ENCODE measurements around the gene HSD11B1.

The HSD11B1 gene

GRCh38 chr1:209732725-209733124 is 28.1 kb downstream of the HSD11B1 start:
- Histone ChIP-seq H3K27ac (no peak overlapping the region), H4K20me1 (ENCODE audit: insufficient read depth) (no peaks in the 10 kb centered on the region), H3K27me3 (ENCODE audit: insufficient read depth, low read depth) (no peaks in the 10 kb centered on the region), H2AFZ (ENCODE audit: low read depth) (no peak overlapping the region), H3K4me2 (no peak overlapping the region), H3K9ac (no peak overlapping the region), H3K4me1 (ENCODE audit: low read depth, poor library complexity, severe bottlenecking) (no peaks in the 10 kb centered on the region), H3K4me3 (IDR thresholded peaks at IDR 0.05; ENCODE audit: insufficient read depth, low read depth, low read length) (no peak overlapping the region), H3K79me2 (ENCODE audit: insufficient read depth, low read depth) (no peaks in the 10 kb centered on the region), H3K36me3 (ENCODE audit: insufficient read depth) (no peaks in the 10 kb centered on the region)
- no peak for TF ChIP-seq CTCF (conservative IDR thresholded peaks at IDR 0.05; ENCODE audit: low read depth, low read length)

- H3K4me1 ChIP-seq (ENCODE audit: low read depth, poor library complexity, severe bottlenecking) = no peaks in the 10 kb centered on the region
- no peaks in the 10 kb centered on the region for H3K79me2 ChIP-seq (ENCODE audit: insufficient read depth, low read depth)
- H3K27ac ChIP-seq = no peak overlapping the region
- H3K9ac ChIP-seq = no peak overlapping the region
- H3K4me3 ChIP-seq (IDR thresholded peaks at IDR 0.05; ENCODE audit: insufficient read depth, low read depth, low read length) = no peak overlapping the region
- no peaks in the 10 kb centered on the region for H3K27me3 ChIP-seq (ENCODE audit: insufficient read depth, low read depth)
- H2AFZ ChIP-seq (ENCODE audit: low read depth) = no peak overlapping the region
- TF ChIP-seq CTCF (conservative IDR thresholded peaks at IDR 0.05; ENCODE audit: low read depth, low read length) = no peak
- no peaks in the 10 kb centered on the region for H4K20me1 ChIP-seq (ENCODE audit: insufficient read depth)
- H3K36me3 ChIP-seq (ENCODE audit: insufficient read depth) = no peaks in the 10 kb centered on the region
- H3K4me2 ChIP-seq = no peak overlapping the region
These were observed 29.0 kb downstream of the HSD11B1 start for GRCh38 chr1:209733409-209734192.

GRCh38 chr1:209736490-209737117 is 32.0 kb downstream of the HSD11B1 start:
- Histone ChIP-seq H3K4me2 (no peak overlapping the region), H2AFZ (ENCODE audit: low read depth) (no peak overlapping the region), H3K27me3 (ENCODE audit: insufficient read depth, low read depth) (no peaks in the 10 kb centered on the region), H4K20me1 (ENCODE audit: insufficient read depth) (no peaks in the 10 kb centered on the region), H3K9ac (no peak overlapping the region), H3K4me3 (IDR thresholded peaks at IDR 0.05; ENCODE audit: insufficient read depth, low read depth, low read length) (no peak overlapping the region), H3K27ac (no peak overlapping the region), H3K4me1 (ENCODE audit: low read depth, poor library complexity, severe bottlenecking) (no peaks in the 10 kb centered on the region), H3K36me3 (ENCODE audit: insufficient read depth) (no peaks in the 10 kb centered on the region), H3K79me2 (ENCODE audit: insufficient read depth, low read depth) (no peaks in the 10 kb centered on the region)
- no peak for TF ChIP-seq CTCF (conservative IDR thresholded peaks at IDR 0.05; ENCODE audit: low read depth, low read length)

- H3K4me3 ChIP-seq (IDR thresholded peaks at IDR 0.05; ENCODE audit: insufficient read depth, low read depth, low read length) = no peak overlapping the region
- H3K27ac ChIP-seq = no peak overlapping the region
- H3K36me3 ChIP-seq (ENCODE audit: insufficient read depth) = no peaks in the 10 kb centered on the region
- H2AFZ ChIP-seq (ENCODE audit: low read depth) = no peak overlapping the region
- H3K79me2 ChIP-seq (ENCODE audit: insufficient read depth, low read depth) = no peaks in the 10 kb centered on the region
- H4K20me1 ChIP-seq (ENCODE audit: insufficient read depth) = no peaks in the 10 kb centered on the region
- no peak for TF ChIP-seq CTCF (conservative IDR thresholded peaks at IDR 0.05; ENCODE audit: low read depth, low read length)
- no peak overlapping the region for H3K9ac ChIP-seq
- no peaks in the 10 kb centered on the region for H3K4me1 ChIP-seq (ENCODE audit: low read depth, poor library complexity, severe bottlenecking)
- H3K4me2 ChIP-seq = no peak overlapping the region
- no peaks in the 10 kb centered on the region for H3K27me3 ChIP-seq (ENCODE audit: insufficient read depth, low read depth)
These were observed 32.5 kb downstream of the HSD11B1 start for GRCh38 chr1:209737118-209737505.

Measured in KMS-11 (cell line).